Dedifferentiated amniotic fluid mesenchymal stem cell (primary cell): ENCODE results near the gene AP3S1.

Source experiments
- DNase-seq: peaks from one replicate; pipeline ENCODE4 v3.0.0-alpha.2; 2016; ENCODE audit errors: extremely low spot score

The AP3S1 gene

GRCh38 chr5:115936031-115936430 is 94.3 kb downstream of the AP3S1 start:
- no peak for DNase-seq

DNA sequence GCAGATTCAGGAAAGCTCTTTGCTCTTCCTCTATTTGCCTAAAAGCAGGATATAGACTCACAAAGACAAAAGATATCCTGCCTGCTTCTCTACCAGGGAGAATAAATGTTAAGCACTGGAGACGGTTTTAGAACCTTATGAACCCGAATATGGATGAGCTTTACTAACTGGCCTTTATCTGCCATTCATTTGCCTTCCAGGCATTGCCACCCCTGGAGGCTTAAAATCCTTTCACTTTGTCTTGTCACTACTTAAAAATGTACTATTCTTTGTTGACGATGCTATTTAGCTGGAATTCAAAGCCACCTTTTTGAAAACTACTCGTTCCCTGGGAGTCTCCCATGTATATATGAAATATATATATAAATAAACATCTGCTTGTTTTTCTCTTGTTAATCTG is 97.3 kb downstream of the AP3S1 start:
- DNase-seq = no peak

GRCh38 chr5:115940080-115940810 is 98.5 kb downstream of the AP3S1 start:
- no peak for DNase-seq

DNA sequence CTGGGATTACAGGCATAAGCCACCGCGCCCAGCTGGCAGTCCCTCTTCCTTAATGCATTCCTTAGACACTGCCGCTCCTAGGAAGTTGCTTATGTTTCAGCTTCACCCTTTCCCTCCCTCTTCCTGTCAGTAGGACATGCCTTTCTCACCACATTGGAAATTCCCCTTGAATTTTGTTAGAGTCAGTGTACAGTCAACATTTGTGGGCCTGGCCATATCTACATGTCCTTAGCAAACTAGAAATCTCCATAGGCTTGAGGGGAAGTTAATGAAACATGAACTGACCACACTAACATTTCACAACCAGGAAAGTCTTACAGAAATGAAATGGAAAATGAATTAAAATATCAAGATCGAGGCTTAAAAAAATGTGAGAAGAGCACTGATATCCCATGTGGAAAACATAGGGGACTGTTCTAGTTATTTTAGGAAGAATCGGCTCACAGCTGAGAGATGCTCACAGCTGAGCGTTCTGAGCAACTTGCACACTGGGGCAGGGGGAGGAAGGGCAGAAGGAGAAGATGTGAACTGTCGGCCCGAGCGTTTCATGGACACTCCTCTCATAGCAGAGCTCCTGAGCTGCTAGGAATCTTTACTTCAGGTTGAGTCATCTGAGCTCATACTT is 99.4 kb downstream of the AP3S1 start:
- peak; percentile 84 for DNase-seq

DNA sequence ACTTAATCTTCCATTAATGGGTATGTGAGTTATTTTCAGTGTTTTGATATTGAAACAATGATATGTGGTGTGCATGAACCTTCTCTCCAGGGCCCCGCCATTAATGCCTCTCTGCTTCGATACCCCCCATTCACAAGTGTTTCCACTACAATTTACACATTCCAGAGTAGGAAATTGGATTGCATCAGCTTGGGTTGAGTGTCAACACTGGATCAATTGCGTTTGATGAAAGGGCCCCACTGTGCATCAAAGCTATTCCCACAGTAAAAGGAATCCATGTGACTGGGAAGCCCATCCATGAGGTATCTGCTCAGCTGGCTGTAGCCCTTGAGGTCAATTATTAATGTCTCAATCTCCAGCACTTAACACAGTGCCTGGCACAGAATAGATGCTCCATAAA is 102.8 kb downstream of the AP3S1 start:
- no peak for DNase-seq

DNA sequence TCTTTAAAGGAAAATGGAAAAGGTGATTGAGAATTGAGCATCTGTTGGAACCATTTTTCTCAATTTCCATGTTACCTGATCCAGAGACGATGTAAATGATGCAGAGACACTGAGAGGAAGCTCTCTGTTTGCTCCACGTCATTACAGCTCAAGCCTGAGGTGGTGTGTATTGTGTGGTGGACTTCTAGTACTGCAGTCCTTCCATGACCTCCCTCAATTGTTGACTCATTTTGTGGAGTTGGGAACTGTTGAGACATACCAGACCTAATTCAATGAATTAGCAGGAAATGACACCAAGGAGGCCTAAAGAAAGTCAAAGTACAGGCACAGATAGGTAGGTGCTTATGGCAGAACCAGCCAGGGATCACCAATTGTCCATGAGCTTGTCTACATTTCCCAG is 104.9 kb downstream of the AP3S1 start:
- no peak for DNase-seq

- no peak for DNase-seq
Measured at GRCh38 chr5:115947260-115947659, 105.5 kb downstream of the AP3S1 start.

DNA sequence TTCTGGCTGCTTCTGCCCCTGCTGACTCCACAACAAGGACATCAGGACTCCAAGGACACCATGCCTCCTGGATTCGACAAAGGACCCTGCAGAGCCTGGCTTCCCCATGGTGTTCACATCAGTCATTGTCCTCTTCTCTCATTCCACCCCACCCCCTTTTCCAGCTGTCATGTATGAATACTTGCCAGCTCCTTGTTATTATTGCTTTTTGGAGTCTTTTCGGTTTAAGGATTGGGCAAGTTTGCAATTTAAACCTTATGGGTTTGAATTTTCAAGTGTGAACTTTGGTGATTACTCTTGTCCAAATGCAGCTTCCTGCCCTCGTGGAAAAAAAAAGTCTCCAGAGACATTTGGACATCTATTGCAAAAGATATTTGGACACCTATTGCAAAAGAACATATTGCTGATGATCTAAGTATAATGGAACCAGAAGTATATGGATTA is 106.4 kb downstream of the AP3S1 start:
- DNase-seq = no peak

DNA sequence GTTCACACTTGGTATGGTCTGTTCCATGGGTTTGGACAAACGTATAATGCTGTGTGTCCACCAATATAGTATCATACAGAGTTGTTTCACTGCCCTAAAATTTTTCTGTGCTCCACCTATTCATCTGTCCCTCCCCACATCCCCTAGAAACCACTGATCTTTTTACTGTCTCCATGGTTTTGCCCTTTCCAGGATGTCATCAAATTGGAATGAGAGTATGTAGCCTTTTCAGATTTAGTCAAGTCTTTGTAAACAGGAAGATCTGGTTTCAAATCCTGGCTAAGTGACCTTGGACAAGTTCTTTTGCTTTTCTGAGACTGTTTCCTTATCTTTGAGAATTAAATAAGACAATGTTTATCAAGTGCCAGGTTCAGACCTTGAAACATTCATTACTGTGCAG is 107.4 kb downstream of the AP3S1 start:
- peak; percentile 36 for DNase-seq

DNA sequence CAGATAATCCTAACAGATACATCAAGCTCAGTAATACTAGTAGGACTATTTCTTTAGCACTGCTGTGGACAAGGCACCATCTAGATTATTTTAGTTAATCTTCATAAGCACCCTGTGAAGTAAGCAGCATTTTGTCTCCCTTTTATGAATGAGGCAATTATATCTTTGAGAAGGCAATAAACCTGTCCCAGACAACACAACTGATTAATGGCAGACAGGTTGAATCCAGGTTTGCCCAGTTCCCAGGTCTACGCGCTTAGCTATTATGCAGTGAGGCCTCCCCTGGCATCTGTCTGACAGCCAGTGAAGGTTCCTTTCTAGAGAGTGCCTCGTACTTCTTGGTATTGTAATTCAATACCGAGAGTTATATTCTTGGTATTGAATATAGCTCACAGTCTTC is 110.9 kb downstream of the AP3S1 start:
- DNase-seq = no peak

DNA sequence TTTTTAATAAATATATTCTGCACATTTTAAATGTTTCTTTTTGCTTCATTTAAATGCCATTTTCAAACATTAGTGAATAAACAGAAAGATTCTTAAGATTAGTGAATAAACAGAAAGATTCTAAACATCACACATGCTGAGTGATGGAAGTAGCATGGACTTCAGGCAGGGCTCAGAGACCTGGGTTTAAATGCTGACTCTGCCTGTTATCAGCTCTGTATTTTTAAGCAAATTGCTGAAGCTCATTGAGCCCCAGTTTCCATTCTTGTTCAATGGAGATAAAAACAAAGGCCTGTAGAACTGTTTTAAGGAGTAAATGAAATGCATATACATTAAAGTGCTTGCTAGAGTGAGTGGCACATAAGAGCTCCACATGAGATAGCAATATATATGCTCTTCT is 112.4 kb downstream of the AP3S1 start:
- no peak for DNase-seq

DNA sequence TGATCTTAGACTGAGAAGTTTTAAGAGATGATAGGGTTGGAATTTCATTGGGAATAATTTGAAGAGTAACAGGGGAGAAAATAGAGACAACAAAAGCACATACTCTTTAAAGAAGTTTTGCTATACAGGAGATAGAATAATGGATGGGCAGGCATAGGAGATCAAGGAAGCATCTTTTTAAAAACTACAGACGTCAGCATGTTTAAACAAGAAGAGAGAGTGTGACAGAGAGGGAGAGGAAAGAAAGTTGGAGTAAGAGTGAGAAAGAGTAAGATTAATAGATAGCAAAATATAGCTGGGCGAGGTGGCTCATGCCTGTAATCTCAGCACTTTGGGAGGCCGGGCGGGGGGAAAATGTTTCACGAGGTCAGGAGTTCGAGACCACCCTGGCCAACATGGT is 115.2 kb downstream of the AP3S1 start:
- DNase-seq = no peak

GRCh38 chr5:115961381-115962238 is 119.9 kb downstream of the AP3S1 start:
- peak; percentile 73 for DNase-seq

DNA sequence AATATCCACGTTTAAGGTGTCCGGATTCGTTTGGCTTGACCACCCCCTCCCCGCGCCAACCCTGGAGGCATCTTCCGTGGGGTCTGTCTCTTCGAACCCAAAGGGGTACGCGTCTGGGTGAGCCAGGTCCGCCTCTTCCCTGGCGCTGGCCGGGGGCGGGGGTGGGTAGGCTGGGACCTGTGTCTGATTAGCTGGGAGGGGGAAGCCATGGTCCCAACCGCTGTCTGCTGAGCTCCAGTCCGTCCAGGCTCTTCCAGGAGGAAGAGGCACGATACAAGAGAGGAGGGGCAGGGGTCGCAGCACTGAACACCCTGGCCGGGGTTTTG is 120.5 kb downstream of the AP3S1 start, which contains the start of gene LVRN:
Gene LVRN, plus strand, starts transcription at position 237 of the 326 bp plus-strand sequence. CDS start 143 bp downstream, outside the sequence.
- no peak for DNase-seq

GRCh38 chr5:115962565-115963402 is 121.0 kb downstream of the AP3S1 start:
- DNase-seq = no peak

DNA sequence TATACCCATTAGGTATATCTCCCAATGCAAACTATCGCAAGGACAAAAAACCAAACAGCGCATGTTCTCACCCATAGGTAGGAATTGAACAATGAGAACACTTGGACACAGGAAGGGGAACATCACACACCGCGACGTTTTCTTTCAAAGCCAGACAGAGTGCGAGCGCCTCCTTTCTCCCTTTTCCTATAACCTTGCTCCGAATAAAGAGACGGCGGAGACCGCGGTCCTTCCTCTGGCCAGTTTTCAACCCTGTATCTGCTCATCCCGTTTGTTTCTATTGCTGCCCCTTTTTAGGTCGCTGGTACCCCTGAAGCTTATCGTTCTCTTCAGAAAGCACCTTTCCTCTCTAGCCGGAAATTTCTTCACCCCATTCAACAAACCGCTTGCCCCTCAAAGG is 121.8 kb downstream of the AP3S1 start:
- no peak for DNase-seq
